Measurements from ENCODE around the gene CLDND2.

CLDND2 gene

DNA sequence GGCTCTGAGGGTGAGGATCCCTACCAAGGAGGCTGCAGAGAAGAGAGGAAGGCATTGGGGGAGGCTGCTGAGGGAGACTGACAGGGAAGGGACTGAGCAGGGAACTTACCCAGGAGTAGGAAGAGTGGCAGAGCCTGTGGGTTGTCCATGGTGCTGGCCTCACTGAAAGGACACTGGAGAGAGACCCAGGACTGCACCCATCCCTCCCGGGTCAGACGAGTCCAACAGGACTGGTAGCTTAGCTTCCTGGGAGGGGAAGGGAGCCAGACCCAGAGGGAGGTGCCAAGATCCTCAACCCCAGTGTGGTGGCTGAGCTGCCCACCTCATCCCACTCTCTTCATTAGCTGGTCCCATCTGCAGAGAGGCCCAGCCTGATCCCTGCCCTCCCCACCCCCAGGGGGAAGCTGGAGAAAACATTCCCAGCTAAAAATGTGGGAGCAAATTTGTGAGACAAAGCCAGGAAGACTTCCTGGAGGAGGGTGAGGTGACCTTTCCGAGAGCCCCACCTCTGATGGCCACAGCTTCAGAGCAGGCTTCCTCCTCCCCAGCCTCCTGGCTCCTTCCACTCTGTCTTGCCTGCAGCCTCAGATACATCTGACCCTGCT lies 26.7 kb downstream of the CLDND2 start, which contains the start of gene VSIG10L:
Gene VSIG10L, minus strand, starts transcription at position 164 of the 605 bp plus-strand sequence. Its CDS starts 15 bp downstream, at position 149.
- peaks cover 6% of the 10 kb centered on the region; the same call in 1 of the 2 replicates for H3K36me3 ChIP-seq (ENCODE audit: control insufficient read depth, low read length)
- H4K20me1 ChIP-seq (ENCODE audit: control insufficient read depth, insufficient read depth, low read depth, low read length): no peaks in the 10 kb centered on the region
- H3K4me2 ChIP-seq (ENCODE audit: low read length): no peak within 1 kb of the TSS
- peaks cover 2% of the 10 kb centered on the region; the same call in 1 of the 2 replicates for H3K27me3 ChIP-seq (ENCODE audit: control insufficient read depth, low read length)
- no peaks in the 10 kb centered on the region for H3K9me3 ChIP-seq (ENCODE audit: control insufficient read depth, insufficient read depth, low read length)
- no peak within 1 kb of the TSS for H3K4me3 ChIP-seq (ENCODE audit: low read length)
- peaks cover 5% of the 10 kb centered on the region; the same call in 1 of the 2 replicates for H3F3A ChIP-seq (ENCODE audit: control insufficient read depth, insufficient read depth)
- no peak for TF ChIP-seq EZH2phosphoT487 (IDR thresholded peaks at IDR 0.05; ENCODE audit: borderline replicate concordance, low read length)
- no peak for TF ChIP-seq CTCF (IDR thresholded peaks at IDR 0.05; ENCODE audit: low read depth, low read length, poor library complexity, severe bottlenecking)
- H3K4me1 ChIP-seq (ENCODE audit: control insufficient read depth, low read length): peaks cover 17% of the 10 kb centered on the region
- no peaks in the 10 kb centered on the region for H3K9me2 ChIP-seq (replicated peaks; ENCODE audit: control insufficient read depth, low read length)
- no peaks in the 10 kb centered on the region for H3K79me2 ChIP-seq (ENCODE audit: control insufficient read depth, low read length)
- H3K27ac ChIP-seq (ENCODE audit: low read depth, low read length): no peak within 1 kb of the TSS

DNA sequence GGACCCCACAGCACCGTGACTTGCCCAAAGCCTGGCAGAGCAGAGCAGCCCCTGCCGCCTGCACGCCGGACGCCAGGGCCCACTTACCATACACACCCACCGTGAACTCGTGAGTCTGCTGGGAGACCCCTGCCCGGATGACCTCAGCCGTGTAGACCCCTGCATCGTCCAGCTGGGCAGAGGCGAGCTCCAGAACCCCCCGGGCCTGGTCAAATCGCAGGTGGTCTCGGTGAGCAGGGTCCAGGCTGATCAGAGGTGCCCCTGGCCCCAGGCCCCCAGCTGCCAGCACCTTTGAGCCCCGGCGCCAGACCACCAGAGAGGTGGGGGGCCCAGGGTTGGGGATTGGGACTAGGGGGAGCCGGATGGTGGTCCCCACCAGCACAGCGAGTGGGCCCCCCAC lies 27.7 kb downstream of the CLDND2 start:
- Histone ChIP-seq H3K27me3 (ENCODE audit: control insufficient read depth, low read length) (peaks cover 2% of the 10 kb centered on the region; the same call in 1 of the 2 replicates), H4K20me1 (ENCODE audit: control insufficient read depth, insufficient read depth, low read depth, low read length) (no peaks in the 10 kb centered on the region), H3K27ac (ENCODE audit: low read depth, low read length) (no peak overlapping the region), H3F3A (ENCODE audit: control insufficient read depth, insufficient read depth) (peaks cover 5% of the 10 kb centered on the region; the same call in 1 of the 2 replicates), H3K9me3 (ENCODE audit: control insufficient read depth, insufficient read depth, low read length) (no peaks in the 10 kb centered on the region), H3K9me2 (replicated peaks; ENCODE audit: control insufficient read depth, low read length) (no peaks in the 10 kb centered on the region), H3K79me2 (ENCODE audit: control insufficient read depth, low read length) (no peaks in the 10 kb centered on the region), H3K4me1 (ENCODE audit: control insufficient read depth, low read length) (peaks cover 17% of the 10 kb centered on the region), H3K4me3 (ENCODE audit: low read length) (no peak overlapping the region), H3K4me2 (ENCODE audit: low read length) (no peak overlapping the region), H3K36me3 (ENCODE audit: control insufficient read depth, low read length) (peaks cover under 1% of the 10 kb centered on the region; the same call in 1 of the 2 replicates)
- TF ChIP-seq EZH2phosphoT487 (IDR thresholded peaks at IDR 0.05; ENCODE audit: borderline replicate concordance, low read length) (no peak), CTCF (IDR thresholded peaks at IDR 0.05; ENCODE audit: low read depth, low read length, poor library complexity, severe bottlenecking) (no peak)

DNA sequence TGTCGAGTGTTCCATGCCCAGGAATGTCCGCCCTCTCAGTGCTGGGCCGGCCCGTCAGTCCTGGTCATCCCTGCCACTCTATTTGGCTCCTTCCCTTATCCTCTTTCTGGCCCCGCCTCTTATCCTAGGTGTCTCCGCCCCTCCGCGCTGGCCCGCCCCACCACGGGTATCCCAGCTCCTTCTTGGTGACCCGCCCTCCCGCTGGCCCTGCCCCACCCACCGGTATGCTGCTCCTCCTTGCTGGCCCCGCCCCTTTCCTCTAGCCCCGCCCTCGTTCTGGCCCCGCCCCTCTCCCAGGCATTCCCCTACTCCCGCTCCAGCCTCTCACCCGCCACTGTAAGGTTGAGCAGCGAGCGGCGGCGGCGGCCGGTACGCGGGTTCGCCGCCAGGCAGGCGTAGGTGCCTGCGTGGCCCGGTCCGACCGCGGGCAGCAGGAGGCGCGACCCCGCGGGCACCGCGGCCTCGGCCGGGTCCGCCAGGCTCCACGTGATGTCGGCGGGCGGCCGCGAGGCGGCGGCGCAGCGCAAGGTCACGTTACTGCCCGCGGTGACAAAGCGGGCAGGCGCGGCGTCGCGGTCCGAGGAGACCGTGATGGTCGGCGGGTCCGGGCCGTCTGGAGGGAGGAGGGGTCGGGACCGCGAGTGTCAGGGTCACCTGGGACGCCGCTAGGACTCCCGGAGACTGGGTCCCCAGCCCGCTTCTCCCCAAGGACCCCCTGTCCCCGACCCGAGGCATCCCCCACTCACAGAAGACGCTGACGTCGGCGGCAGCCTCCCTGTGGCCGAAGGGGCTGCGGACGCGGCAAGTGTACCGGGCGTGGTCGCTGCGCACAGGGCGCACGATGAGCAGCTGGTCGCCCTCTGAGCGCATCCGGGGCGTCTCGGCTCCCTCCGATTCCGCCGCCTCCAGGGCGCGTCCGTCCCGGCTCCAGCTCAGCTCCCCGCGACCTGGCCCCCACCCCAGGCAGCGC lies 28.8 kb downstream of the CLDND2 start:
- H4K20me1 ChIP-seq (ENCODE audit: control insufficient read depth, insufficient read depth, low read depth, low read length): no peaks in the 10 kb centered on the region
- no peaks in the 10 kb centered on the region for H3K9me2 ChIP-seq (replicated peaks; ENCODE audit: control insufficient read depth, low read length)
- TF ChIP-seq CTCF (IDR thresholded peaks at IDR 0.05; ENCODE audit: low read depth, low read length, poor library complexity, severe bottlenecking): no peak
- no peak for TF ChIP-seq EZH2phosphoT487 (IDR thresholded peaks at IDR 0.05; ENCODE audit: borderline replicate concordance, low read length)
- H3K4me2 ChIP-seq (ENCODE audit: low read length): peak overlapping the region; percentile 80
- H3K4me1 ChIP-seq (ENCODE audit: control insufficient read depth, low read length): peaks cover 16% of the 10 kb centered on the region
- H3K79me2 ChIP-seq (ENCODE audit: control insufficient read depth, low read length): no peaks in the 10 kb centered on the region
- H3K9me3 ChIP-seq (ENCODE audit: control insufficient read depth, insufficient read depth, low read length): no peaks in the 10 kb centered on the region
- H3K27ac ChIP-seq (ENCODE audit: low read depth, low read length): no peak overlapping the region
- no peaks in the 10 kb centered on the region; the same call in 1 of the 2 replicates for H3K36me3 ChIP-seq (ENCODE audit: control insufficient read depth, low read length)
- H3K27me3 ChIP-seq (ENCODE audit: control insufficient read depth, low read length): peaks cover 2% of the 10 kb centered on the region; the same call in 1 of the 2 replicates
- H3K4me3 ChIP-seq (ENCODE audit: low read length): peak overlapping the region; percentile 77
- peaks cover 5% of the 10 kb centered on the region; the same call in 1 of the 2 replicates for H3F3A ChIP-seq (ENCODE audit: control insufficient read depth, insufficient read depth)
